HG03432 (cell line): ENCODE data around the gene RAB40A.
A peak's percentile ranks its signal among the peaks of the same experiment; 100 is the strongest.

Experiments used
- ATAC-seq: cut with Tn5 transposase; IDR thresholded peaks from one replicate; pipeline ENCODE4 v1.9.1; 2021; ENCODE audit warnings: mild to moderate bottlenecking, moderate library complexity; ENCODE audit not compliant: unreplicated experiment

RAB40A gene

GRCh38 chrX:103519389-103519788, at the start of gene RAB40A:
TSS of gene RAB40A (minus strand) at chrX:103519489. CDS start at chrX:103500756, 18,733 bp downstream.
- no peak for ATAC-seq

- ATAC-seq: peak; percentile 62
Observed at GRCh38 chrX:103565752-103566151, 46.5 kb upstream of the RAB40A start.

GRCh38 chrX:103565197-103565596, 45.9 kb upstream of the RAB40A start:
- ATAC-seq: peak; percentile 87

GRCh38 chrX:103562801-103563200, 43.5 kb upstream of the RAB40A start:
- no peak for ATAC-seq

GRCh38 chrX:103560256-103560655, 41.0 kb upstream of the RAB40A start:
- no peak for ATAC-seq

- no peak for ATAC-seq
Observed at GRCh38 chrX:103556963-103557612, 37.8 kb upstream of the RAB40A start.

- ATAC-seq: peak; percentile 99
Observed at GRCh38 chrX:103554687-103555424, 35.6 kb upstream of the RAB40A start.

GRCh38 chrX:103552236-103552635, 32.9 kb upstream of the RAB40A start:
- ATAC-seq: no peak

GRCh38 chrX:103550415-103551051, 31.2 kb upstream of the RAB40A start:
- no peak for ATAC-seq

- ATAC-seq: no peak
Observed at GRCh38 chrX:103549916-103550315, 30.6 kb upstream of the RAB40A start.

- ATAC-seq: no peak
Observed at GRCh38 chrX:103540145-103540544, 20.9 kb upstream of the RAB40A start.

GRCh38 chrX:103539695-103540094, 20.4 kb upstream of the RAB40A start:
- ATAC-seq: no peak

GRCh38 chrX:103538728-103539127, 19.4 kb upstream of the RAB40A start:
- no peak for ATAC-seq

GRCh38 chrX:103537871-103538387, 18.6 kb upstream of the RAB40A start:
- no peak for ATAC-seq

GRCh38 chrX:103536732-103537131, 17.4 kb upstream of the RAB40A start:
- ATAC-seq: no peak

GRCh38 chrX:103536071-103536470, 16.8 kb upstream of the RAB40A start:
- ATAC-seq: no peak

- ATAC-seq: no peak
Observed at GRCh38 chrX:103535206-103535605, 15.9 kb upstream of the RAB40A start.

- peak; percentile 65 for ATAC-seq
Observed at GRCh38 chrX:103533511-103534216, 14.4 kb upstream of the RAB40A start.

GRCh38 chrX:103531002-103531401, 11.7 kb upstream of the RAB40A start:
- ATAC-seq: no peak

GRCh38 chrX:103530545-103530944, 11.3 kb upstream of the RAB40A start:
- no peak for ATAC-seq

GRCh38 chrX:103529550-103529949, 10.3 kb upstream of the RAB40A start:
- no peak for ATAC-seq
